GM18517 (cell line): ENCODE results near the gene PARP15.
"Not testable (repeated sequence)": the region's sequence is repeated elsewhere in the genome, so short reads cannot be mapped to it uniquely, and the experiment has no call there.

Source experiments
- ATAC-seq: cut with Tn5 transposase; IDR thresholded peaks from one replicate; pipeline ENCODE4 v1.9.1; 2021; ENCODE audit warnings: mild to moderate bottlenecking, moderate library complexity; ENCODE audit not compliant: unreplicated experiment

The PARP15 gene

DNA sequence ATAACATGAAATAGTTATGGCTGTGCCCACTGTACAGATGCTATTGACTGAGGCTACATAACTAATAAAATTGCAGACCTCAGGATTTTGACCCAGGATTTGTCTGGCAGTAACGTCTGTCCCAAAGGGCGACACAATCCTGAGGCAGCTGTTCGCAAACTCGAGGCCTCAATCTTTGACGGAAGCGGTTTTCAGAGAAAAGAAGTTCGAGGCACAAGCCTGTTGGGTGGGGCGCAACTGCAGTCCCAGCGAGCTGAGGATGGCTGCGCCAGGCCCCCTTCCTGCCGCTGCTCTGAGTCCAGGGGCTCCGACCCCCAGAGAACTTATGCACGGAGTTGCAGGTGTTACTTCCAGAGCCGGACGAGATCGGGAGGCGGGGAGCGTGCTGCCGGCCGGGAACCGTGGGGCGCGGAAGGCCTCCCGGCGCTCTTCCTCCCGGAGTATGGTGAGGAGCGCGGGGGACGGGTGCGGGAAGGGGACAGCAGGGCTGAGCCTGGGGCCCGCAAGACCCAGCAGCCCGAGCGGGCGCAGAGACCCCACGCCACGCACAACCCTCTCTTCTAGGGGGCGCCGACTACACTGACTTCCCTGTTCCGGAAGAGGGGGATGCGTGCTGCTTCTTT lies at the start of gene PARP15:
Gene PARP15 (plus strand): TSS at position 242 of the 623 bp plus-strand sequence. CDS start 18 bp downstream, at position 260.
- ATAC-seq: no peak

DNA sequence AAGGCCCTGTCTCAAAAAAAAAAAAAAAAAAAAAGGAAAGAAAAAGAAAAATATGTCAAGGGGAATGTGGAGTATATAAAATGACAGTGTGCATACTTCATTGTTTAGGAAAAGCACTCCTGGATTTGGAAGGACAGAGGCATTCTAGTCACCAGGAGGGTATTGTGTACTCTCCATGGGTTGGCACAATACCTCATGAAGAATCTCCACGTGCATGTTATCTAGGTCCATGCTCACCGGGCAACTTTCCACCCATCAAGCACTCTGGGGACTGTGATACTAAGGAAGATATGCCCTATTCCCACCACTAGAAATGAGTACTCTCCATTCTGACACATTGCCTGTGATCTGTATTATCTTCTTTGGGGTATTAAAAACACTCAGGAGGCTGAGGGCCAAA lies 47.3 kb upstream of the PARP15 start:
- no peak for ATAC-seq

DNA sequence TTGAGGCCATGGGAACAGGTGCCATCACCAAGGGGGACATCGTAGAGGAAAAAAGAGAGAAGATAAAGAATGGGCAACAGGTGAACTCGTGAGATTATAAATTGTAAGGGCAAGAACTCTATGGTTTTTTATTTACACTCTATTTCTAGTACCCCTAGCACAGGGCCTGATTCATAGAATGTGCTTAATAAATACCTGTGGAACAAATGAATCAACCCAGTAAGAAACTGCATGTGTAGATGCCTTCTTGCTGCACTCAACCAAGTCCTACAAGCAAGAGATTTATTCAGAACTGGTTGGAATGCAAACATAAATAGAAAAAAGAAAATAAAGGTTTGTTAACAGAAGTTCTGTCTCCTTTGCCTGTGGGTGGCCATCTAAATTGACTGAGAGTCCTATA lies 44.0 kb upstream of the PARP15 start:
- ATAC-seq: no peak

DNA sequence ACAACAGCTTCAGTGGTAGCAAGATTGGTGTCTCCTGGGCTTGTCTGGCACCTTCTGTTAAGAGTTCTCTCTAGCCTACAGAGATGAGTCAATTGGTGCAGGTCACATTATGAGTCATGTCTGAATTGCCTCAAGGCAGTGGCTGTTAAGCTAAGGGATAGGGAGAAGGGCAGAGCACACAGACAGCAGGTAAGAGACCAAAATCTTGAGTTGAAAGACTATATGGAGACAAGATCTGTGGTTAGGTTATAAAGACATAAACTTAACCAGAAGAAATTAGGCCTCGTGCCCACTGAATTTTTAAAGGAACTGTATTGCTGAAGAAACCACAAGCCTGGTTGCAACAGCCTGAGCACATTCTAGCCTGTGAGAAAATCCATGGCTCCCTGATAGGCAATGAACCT lies 43.5 kb upstream of the PARP15 start:
- peak; percentile 99 for ATAC-seq

DNA sequence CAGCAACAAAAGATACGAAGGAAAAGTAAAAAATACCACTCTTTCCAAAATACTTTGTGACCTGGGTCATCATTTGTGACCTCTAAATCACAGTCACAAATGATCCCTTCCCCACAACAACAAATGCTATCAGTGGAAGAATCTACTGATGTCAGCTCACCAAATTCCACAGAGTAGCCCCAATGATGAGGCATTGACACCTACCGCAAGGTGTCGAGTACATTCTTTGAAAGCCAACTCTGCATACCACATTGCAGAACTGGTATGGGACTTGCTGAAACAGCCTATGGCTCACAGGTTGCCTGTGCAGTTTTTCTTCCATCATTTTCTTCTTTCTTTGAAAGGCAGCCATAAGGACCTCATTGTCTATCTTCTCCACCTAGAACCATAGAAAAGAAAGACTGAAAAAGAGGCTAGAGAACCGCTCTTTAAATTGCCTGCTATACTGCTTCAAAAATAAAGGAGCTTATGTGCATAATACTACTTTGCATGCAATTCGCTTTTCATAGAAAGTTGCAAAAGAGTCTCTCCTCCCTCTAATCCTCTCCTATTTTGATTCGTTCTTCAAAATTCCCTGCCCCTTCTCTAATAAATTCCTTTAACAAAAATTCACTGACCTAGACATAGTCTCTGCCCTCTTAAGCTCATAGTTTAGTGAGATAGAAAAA lies 41.4 kb upstream of the PARP15 start:
- no peak for ATAC-seq

DNA sequence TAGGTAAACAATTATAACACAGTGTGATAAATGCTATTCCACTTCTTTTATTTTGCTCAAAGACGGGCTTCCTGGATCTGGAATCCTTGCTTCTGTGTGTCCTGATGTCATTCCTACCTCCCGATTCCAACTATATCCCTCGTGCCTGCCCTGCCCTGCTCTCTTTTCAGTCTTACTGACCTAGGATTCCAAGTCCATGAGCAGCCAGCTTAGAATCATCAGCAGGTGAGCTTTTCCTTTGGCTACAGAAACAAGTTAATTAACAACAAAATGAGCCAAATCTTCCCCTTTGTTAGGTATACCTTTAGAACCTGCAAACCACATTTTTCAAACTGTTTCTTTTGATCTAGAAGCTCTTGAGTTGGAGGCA lies 40.8 kb upstream of the PARP15 start:
- no peak for ATAC-seq

DNA sequence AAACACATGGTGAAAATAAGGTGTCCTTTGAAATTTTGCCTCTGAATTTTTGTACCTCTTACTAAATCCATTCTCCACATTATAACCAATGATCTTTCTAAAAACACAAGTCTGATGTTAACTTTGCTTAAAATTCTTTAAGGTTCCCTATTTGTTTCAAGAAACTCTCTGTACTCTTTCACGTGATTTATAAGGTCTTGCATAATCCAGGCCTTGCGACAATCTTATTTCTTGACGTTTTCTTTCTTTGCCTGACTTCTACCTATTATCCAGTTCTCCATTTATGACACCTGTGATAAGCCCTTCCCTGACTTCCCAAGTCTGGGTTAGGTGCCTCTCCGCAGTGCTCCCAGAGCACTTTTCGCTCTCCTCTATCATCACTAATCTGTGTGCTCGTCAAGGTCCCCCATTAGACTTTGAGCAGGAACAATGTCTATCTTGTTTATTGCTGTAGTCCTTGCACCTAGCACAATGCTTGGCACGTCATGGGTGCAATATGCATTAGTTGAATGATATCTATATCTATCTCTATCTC lies 38.4 kb upstream of the PARP15 start:
- ATAC-seq: no peak

DNA sequence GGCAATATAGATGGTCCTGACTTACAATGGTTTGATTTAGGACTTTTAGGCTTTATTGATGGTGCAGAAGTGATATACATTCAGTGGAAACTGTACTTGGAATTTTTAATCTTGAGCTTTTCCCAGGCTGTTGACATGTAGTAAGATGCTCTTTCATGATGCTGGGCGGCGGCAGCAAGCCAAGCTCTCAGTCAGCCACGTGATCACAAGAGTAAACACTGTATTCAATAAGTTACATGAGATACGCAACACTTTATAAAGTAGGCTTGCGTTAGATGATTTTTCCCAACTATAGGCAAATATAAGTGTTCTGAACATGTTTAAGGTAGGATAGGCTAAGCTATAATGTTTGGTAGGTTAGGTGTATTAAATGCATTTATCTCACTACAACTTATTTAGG lies 31.3 kb upstream of the PARP15 start:
- ATAC-seq: no peak

DNA sequence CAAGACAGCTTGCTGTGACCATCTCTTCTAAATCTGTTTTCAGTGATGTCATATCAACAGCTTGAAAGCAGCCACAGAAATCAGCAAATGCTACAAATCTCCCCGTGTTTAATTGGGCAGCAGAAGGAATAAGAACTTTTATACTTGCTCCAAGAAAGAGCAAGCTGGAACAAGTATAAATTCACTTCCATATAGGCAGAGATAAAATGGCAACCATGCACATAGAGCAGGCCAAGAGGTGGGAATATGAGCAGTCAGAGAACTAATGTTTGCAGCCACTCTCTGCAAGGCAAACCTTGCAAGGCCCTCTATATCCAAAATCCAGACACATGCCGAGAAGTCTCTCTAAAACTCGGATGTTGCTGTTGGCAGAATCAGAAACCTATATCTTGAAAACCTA lies 29.4 kb upstream of the PARP15 start:
- ATAC-seq: no peak

DNA sequence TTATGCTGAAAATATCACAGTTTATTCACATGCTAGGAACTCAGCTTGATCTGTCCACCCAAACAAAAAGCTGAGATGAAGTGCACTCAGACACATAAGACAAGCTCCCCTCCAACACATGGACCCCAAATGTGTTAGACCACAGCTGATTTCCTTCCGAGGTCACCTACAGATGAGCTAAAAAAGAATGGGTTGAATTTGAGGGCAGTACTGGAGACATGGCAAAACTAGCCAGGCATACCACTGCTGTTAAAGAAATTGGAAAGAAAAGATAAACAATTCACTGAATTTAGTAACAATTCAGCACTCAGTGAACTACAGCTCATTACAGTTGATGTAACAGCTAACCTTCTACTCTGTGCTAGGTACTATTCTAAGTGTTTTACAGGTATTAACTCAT lies 28.8 kb upstream of the PARP15 start:
- ATAC-seq: no peak

DNA sequence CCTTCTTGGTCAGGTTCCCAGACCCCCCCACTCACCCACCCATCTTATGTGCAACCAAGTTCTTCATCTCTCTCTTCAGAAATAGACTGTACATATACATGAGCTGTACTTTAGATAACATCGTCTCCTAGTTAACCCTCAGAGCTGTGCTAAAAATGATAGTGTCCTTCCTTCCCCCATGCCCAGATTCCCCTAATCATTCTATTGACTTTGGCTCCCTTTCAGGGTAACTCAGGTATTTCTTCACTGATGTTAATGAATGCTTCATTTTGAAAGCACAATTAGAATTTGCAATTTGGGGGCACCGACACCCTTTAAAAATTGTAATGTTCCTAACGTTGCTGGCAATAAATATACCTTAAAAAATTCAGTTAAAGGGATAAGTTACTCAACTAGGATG lies 24.3 kb upstream of the PARP15 start:
- ATAC-seq: no peak

DNA sequence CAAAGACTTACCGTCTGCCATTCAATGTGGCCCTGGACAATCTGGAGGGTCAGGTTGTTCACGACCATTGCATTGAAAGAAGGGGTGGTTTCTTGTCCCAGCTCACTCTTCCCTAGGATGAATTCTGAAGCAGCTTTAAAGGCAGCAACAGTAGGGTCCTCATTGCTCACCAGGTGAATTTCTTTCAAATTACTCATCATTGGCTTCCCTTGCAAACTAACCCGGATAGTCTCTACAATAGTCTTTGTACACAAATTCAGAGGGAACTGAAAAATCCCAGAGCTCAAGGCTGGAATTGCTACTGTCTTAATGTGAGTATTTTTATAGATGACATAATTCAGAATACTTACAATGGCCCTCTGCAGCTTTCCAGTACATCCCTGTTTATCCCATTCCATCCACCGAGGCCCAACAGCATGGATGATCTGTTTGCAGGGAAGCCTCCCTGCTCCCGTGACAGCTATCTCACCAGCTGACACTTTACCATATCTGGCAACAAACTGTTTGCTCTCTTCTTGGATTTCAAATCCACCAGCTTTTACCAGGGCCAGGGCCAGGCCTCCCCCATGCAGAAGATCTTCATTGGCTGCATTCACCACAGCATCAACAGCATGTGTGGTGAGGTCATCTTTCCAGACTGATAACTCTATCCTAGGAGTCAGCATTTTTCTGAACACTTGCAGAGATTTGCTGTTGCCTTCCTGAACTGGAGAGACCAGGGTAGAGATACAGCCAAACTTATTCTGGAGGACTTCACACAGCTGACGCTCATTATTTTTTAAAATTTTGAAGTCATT lies 22.0 kb upstream of the PARP15 start:
- no peak for ATAC-seq

DNA sequence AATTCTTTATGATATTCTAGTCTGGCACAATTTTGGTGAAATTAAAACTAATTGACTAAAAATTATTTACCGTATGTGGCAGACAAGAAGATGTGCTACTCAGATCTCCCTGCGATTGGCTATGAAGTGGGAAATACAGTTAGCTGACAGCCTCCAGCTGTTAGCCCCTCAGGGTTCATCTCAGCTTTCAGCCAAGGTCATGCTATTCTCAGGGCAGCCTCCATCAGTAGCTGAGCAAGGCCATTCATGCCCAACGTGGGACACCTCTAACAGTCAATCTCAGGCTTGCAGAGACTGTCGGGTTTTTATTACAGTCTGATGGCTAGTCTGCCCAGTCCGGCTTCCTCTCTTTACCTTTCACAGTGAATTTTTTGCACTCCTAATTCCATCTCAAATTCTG lies 20.1 kb upstream of the PARP15 start:
- ATAC-seq: no peak

DNA sequence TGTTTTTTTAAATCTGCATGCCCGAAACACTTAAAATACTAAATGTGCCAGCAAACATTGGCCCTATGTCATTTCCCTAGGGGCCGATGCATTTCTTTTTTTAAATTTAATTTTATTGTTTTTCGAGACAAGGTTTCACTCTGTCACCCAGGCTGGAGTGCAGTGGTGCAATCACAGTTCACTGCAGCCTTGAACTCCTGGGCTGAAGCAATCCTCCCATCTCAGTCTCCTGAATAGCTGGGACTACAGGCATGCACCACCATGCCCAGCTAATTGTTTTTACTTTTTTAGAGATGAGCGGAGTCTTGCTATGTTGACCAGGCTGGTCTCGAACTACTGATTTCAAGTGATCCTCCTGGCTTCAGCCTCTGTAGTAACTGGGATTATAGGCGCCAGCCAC lies 18.8 kb upstream of the PARP15 start:
- ATAC-seq: no peak

DNA sequence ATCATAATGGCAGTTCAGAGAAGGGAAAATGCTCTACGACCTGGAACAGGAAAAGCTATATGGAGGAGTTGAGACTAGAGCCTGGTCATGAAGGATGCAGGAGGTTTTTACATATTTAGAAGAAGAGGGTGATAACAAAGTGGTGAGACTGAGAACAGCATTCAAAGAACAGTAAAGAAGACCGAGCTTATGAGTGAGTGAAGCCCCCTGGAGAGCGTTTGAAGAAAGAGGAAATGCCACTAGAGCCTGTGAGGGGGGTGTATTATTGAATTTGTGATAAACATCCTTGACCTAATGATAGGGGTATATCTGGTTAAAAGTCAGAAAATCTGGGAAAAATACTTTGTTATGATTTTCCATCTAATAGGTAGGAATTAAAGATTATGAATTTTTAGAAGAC lies 17.5 kb upstream of the PARP15 start:
- ATAC-seq: no peak

DNA sequence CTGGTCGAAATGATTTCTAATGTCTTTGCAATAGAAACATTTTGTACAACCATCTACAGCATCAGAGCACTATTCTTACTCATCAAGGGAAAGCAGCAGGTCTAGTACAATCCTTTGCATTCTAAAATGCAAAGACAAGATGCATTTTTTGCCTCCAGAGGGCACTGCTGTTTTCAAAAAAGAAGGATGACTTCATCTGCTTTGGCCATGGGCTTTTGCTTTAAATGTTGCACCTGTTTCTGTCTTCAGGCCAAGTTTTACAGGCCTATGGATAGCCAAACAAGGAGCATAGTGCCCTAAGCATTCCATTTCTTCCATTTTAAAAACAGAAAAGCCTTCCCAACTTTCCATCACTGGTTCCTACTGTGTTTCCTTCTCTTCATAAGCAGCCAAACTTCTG lies 16.8 kb upstream of the PARP15 start:
- ATAC-seq: no peak

DNA sequence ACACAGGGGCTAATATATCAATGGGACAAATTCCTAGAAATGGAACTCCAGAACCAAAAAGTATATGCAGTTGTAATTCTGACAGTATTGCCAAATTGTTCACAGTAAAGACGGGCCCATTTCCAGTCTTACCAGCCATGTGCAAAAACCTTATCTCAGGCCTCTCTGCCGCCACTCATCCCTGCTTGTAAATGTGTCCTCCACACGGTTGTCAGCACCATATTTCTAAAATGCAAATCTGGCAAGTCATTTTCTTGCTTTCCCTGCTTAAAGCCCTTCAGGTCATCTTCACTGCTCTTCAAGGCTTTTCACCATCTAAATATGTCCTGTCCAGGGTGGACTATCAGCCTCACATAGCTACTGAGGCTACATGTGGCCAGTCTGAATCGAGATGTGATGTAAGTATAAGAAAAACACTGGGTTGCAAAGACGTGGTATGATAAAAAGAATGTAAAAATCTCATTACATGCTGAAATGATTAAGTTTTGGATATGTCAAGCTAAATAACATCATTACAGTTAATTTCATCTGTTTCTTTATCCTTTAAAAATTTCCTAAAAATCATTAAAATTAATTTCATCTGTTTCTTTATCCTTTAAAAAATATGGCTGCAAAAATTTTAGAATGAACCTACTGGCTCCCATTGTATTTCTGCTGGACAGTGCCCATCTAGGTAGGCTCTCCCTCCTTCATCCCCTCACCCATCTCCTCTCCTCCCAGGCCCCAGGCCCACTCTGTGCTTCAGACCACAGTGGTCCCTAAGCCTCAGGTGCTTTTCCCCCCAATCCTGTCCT lies 14.3 kb upstream of the PARP15 start:
- no peak for ATAC-seq

DNA sequence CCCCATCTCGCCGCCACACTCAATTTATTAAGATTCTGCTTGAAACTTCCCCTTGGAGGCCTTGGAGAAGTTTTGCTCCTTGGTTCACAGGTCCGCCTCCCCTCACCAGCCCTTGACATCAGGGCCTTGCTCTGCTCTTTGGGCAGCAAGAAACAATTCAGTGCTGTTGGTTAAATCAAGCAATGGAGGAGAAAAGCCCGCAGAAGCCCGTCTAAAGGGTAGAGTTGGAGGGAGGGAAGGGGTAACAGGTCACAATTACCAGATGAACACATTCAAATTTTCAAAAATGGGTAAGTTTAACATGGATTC lies 13.8 kb upstream of the PARP15 start:
- ATAC-seq: peak; percentile 13

DNA sequence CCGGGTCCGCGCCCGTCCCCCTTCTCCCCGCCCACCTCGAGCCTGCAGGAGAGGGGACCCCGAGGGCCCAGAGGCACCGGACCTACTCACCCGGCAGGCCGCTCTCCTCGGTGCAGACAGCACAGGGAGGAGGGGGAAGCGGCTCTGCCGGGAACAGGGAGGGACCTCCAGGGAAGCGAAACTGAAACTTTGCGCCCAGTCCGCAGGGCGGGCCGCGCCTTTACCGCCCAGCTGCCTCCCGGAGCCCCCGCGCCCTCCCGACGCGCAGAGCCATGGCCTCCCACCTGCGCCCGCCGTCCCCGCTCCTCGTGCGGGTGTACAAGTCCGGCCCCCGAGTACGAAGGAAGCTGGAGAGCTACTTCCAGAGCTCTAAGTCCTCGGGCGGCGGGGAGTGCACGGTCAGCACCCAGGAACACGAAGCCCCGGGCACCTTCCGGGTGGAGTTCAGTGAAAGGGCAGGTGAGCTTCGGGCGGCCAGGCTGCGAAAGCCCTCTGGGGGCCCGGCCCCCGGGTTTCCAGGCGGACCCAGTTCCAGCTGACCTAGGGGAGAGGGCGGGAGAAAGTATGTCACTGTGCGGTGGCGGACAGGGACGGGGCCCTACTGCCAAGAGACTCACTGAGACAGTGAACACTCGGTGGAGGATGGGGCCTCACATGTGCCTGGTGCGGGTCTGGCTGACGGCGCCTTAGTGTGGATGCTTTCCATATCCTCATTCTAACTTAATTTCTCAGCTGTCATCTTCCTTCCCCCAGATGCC lies 13.1 kb upstream of the PARP15 start, which contains the start of the genes DTX3L and PARP9:
Gene DTX3L (plus strand): TSS at position 184 of the 758 bp plus-strand sequence. CDS start 89 bp downstream, at position 273.
Gene PARP9 (minus strand): TSS at position 146 of the 758 bp plus-strand sequence. CDS start 4,680 bp downstream, outside the sequence.
- ATAC-seq: peak; percentile 49

DNA sequence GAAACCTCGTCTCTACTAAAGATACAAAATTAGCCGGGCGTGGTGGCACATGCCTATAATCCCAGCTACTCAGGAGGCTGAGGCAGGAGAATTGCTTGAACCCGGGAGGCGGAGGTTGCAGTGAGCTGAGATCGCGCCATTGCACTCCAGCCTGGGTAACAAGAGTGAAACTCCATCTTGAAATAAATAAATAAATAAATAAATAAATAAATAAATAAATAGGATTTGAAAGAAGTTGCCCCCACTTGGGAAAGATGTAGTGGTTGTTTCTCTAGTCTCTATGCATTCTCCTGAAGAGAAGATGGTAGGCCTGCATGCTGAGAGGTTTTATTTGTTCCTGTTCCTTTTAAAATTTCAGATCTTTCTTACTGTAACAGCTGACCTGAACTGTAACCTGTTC lies 9.3 kb upstream of the PARP15 start:
- not testable (repeated sequence) for ATAC-seq
